Trophoblast cell (in vitro differentiated cells and primary cell): Measurements from ENCODE around the gene CTSC.

Source experiments
- DNase-seq, 2 donors: peaks; one replicate each; pipeline ENCODE4 v3.0.0-alpha.2; 2016
- H2AFZ ChIP-seq: 2 replicates; pipeline ENCODE4 v1.6.1; 2013; ENCODE audit warnings: low read length, moderate library complexity, mild to moderate bottlenecking; ENCODE audit not compliant: insufficient read depth, poor library complexity
- H2AK5ac ChIP-seq: 2 replicates; pipeline ENCODE4 v1.6.1; 2013; ENCODE audit warnings: mild to moderate bottlenecking, low read length
- H2BK120ac ChIP-seq: 2 replicates; pipeline ENCODE4 v1.6.1; 2013; ENCODE audit warnings: low read length, mild to moderate bottlenecking, moderate library complexity; ENCODE audit not compliant: insufficient read depth, poor library complexity
- H2BK12ac ChIP-seq: 2 replicates; pipeline ENCODE4 v1.6.1; 2013; ENCODE audit warnings: mild to moderate bottlenecking, low read length, moderate library complexity
- H2BK5ac ChIP-seq: 2 replicates; pipeline ENCODE4 v1.6.1; 2013; ENCODE audit warnings: low read length, low read depth, moderate library complexity, mild to moderate bottlenecking; ENCODE audit not compliant: poor library complexity
- H3K14ac ChIP-seq: 2 replicates; pipeline ENCODE4 v1.6.1; 2013; ENCODE audit warnings: mild to moderate bottlenecking, low read length
- H3K18ac ChIP-seq: 2 replicates; pipeline ENCODE4 v1.6.1; 2013; ENCODE audit warnings: mild to moderate bottlenecking, low read length
- H3K23ac ChIP-seq: 2 replicates; pipeline ENCODE4 v1.6.1; 2013; ENCODE audit warnings: low read length
- H3K27ac ChIP-seq: 2 replicates; pipeline ENCODE4 v1.5.1; 2013; ENCODE audit warnings: low read depth, mild to moderate bottlenecking, inconsistent platforms, low read length, moderate library complexity
- H3K27me3 ChIP-seq: 2 replicates; pipeline ENCODE4 v1.6.1; 2013; ENCODE audit warnings: inconsistent platforms, mild to moderate bottlenecking, low read length, moderate library complexity; ENCODE audit not compliant: insufficient read depth
- H3K36me3 ChIP-seq, 2 experiments: 1 replicate in 1 of 2; 2 replicates in 1 of 2; pipeline ENCODE4 v1.6.1; 2013; ENCODE audit warnings: low read length in 2 of 2, mild to moderate bottlenecking in 2 of 2, moderate library complexity in 1 of 2; ENCODE audit not compliant: insufficient read depth in 2 of 2, control insufficient read depth in 1 of 2
- H3K4ac ChIP-seq: 2 replicates; pipeline ENCODE4 v1.6.1; 2013; ENCODE audit warnings: low read depth, mild to moderate bottlenecking, low read length, moderate library complexity
- H3K4me1 ChIP-seq, 2 experiments: 1 replicate in 1 of 2; 2 replicates in 1 of 2; pipeline ENCODE4 v1.6.1; 2013; ENCODE audit warnings: low read length in 2 of 2, mild to moderate bottlenecking in 2 of 2, moderate library complexity in 1 of 2; ENCODE audit not compliant: insufficient read depth in 2 of 2, control insufficient read depth in 1 of 2
- H3K4me2 ChIP-seq: 2 replicates; pipeline ENCODE4 v1.6.1; 2013; ENCODE audit warnings: inconsistent platforms, mild to moderate bottlenecking, low read length, moderate library complexity
- H3K4me3 ChIP-seq: 2 replicates; pipeline ENCODE4 v1.5.1; 2013; ENCODE audit warnings: mild to moderate bottlenecking, low read depth, low read length, inconsistent platforms
- H3K79me1 ChIP-seq: one replicate; pipeline ENCODE4 v1.6.1; 2013; ENCODE audit warnings: low read length
- H3K79me2 ChIP-seq: 2 replicates; pipeline ENCODE4 v1.6.1; 2013; ENCODE audit warnings: low read length, mild to moderate bottlenecking; ENCODE audit not compliant: control insufficient read depth, insufficient read depth, poor library complexity
- H3K9ac ChIP-seq: 2 replicates; pipeline ENCODE4 v1.6.1; 2013; ENCODE audit warnings: mild to moderate bottlenecking, low read length
- H3K9me3 ChIP-seq: 2 replicates; pipeline ENCODE4 v1.6.1; 2013; ENCODE audit warnings: low read depth, mild to moderate bottlenecking, control low read depth, inconsistent platforms, low read length; ENCODE audit not compliant: insufficient read depth
- H4K12ac ChIP-seq: 2 replicates; pipeline ENCODE4 v1.6.1; 2013; ENCODE audit warnings: low read depth, mild to moderate bottlenecking, low read length, moderate library complexity
- H4K8ac ChIP-seq: 2 replicates; pipeline ENCODE4 v1.6.1; 2013; ENCODE audit warnings: low read depth, mild to moderate bottlenecking, low read length, moderate library complexity
- H4K91ac ChIP-seq: one replicate; pipeline ENCODE4 v1.6.1; 2013; ENCODE audit warnings: low read depth, mild to moderate bottlenecking, low read length, moderate library complexity
- WGBS: extraction: QIAGEN DNeasy Blood & Tissue Kit; methylation state at CpG from one replicate; pipeline ENCODE4 v1.1.7; 2013; ENCODE audit warnings: missing lambda C conversion rate; ENCODE audit not compliant: insufficient read length, insufficient coverage; ENCODE audit errors: extremely low coverage; 5-methylcytosine and 5-hydroxymethylcytosine counted together

Gene CTSC

GRCh38 chr11:88379130-88379529, 41.6 kb upstream of the CTSC start:
- 100% methylated on average over 2 of the region's 3 CpGs for WGBS

GRCh38 chr11:88378422-88379066, 41.0 kb upstream of the CTSC start:
- H3K9me3 ChIP-seq, result no peaks in the 10 kb centered on the region
- H3K79me2 ChIP-seq, result no peaks in the 10 kb centered on the region
- H3K18ac ChIP-seq, result no peak overlapping the region
- no peak overlapping the region for H2AFZ ChIP-seq
- no peak overlapping the region for H2BK5ac ChIP-seq
- H2AK5ac ChIP-seq, result no peak overlapping the region
- H3K79me1 ChIP-seq, result no peaks in the 10 kb centered on the region
- no peak overlapping the region for H4K12ac ChIP-seq
- H3K4ac ChIP-seq, result no peak overlapping the region
- no peak overlapping the region for H3K23ac ChIP-seq
- H3K4me2 ChIP-seq, result no peak overlapping the region
- no CpG with 5 or more reads among the region's 4 CpGs for WGBS
- no peaks in the 10 kb centered on the region for H3K27me3 ChIP-seq
- DNase-seq, result no peak
- H3K4me3 ChIP-seq, result no peak overlapping the region
- no peak overlapping the region for H4K91ac ChIP-seq
- peak overlapping the region; percentile 64 for H3K9ac ChIP-seq
- no peak overlapping the region for H2BK12ac ChIP-seq
- no peak overlapping the region for H3K27ac ChIP-seq
- H3K4me1 ChIP-seq, result no peaks in the 10 kb centered on the region
- H4K8ac ChIP-seq, result no peak overlapping the region
- H2BK120ac ChIP-seq, result no peak overlapping the region
- no peak overlapping the region for H3K14ac ChIP-seq
- H3K36me3 ChIP-seq, result no peaks in the 10 kb centered on the region

More at GRCh38 chr11:88379130-88379529, 41.6 kb upstream of the CTSC start:
- Histone ChIP-seq H3K9ac (no peak overlapping the region), H3K36me3 (no peaks in the 10 kb centered on the region), H3K79me1 (no peaks in the 10 kb centered on the region), H3K4me1 (no peaks in the 10 kb centered on the region), H2BK120ac (no peak overlapping the region), H3K27me3 (no peaks in the 10 kb centered on the region), H4K91ac (no peak overlapping the region), H3K4ac (no peak overlapping the region), H4K12ac (no peak overlapping the region), H3K14ac (no peak overlapping the region), H3K4me3 (no peak overlapping the region), H3K79me2 (no peaks in the 10 kb centered on the region), H3K23ac (no peak overlapping the region), H3K27ac (no peak overlapping the region), H3K4me2 (no peak overlapping the region), H2BK5ac (no peak overlapping the region), H3K18ac (no peak overlapping the region), H2AFZ (no peak overlapping the region), H2BK12ac (no peak overlapping the region), H2AK5ac (no peak overlapping the region), H4K8ac (no peak overlapping the region), H3K9me3 (no peaks in the 10 kb centered on the region)
- no peak for DNase-seq

GRCh38 chr11:88377646-88378045, 40.1 kb upstream of the CTSC start:
- H3K23ac ChIP-seq, result no peak overlapping the region
- no peak overlapping the region for H3K27ac ChIP-seq
- H3K4ac ChIP-seq, result no peak overlapping the region
- H3K9me3 ChIP-seq, result no peaks in the 10 kb centered on the region
- H3K14ac ChIP-seq, result no peak overlapping the region
- no peak overlapping the region for H4K91ac ChIP-seq
- no peak overlapping the region for H2BK5ac ChIP-seq
- no peaks in the 10 kb centered on the region for H3K36me3 ChIP-seq
- H2AFZ ChIP-seq, result no peak overlapping the region
- no peak overlapping the region for H4K8ac ChIP-seq
- no peak overlapping the region for H2BK12ac ChIP-seq
- H4K12ac ChIP-seq, result no peak overlapping the region
- no peaks in the 10 kb centered on the region for H3K79me1 ChIP-seq
- H3K4me1 ChIP-seq, result no peaks in the 10 kb centered on the region
- no peak overlapping the region for H3K4me2 ChIP-seq
- no peaks in the 10 kb centered on the region for H3K79me2 ChIP-seq
- H3K27me3 ChIP-seq, result no peaks in the 10 kb centered on the region
- H2BK120ac ChIP-seq, result no peak overlapping the region
- no peak overlapping the region for H3K9ac ChIP-seq
- no peak overlapping the region for H2AK5ac ChIP-seq
- DNase-seq, result no peak
- H3K18ac ChIP-seq, result no peak overlapping the region
- H3K4me3 ChIP-seq, result no peak overlapping the region

GRCh38 chr11:88377144-88377543, 39.6 kb upstream of the CTSC start:
- no peak overlapping the region for H4K12ac ChIP-seq
- no peak overlapping the region for H2BK5ac ChIP-seq
- H3K4me1 ChIP-seq, result no peaks in the 10 kb centered on the region
- H3K4me2 ChIP-seq, result no peak overlapping the region
- H3K23ac ChIP-seq, result no peak overlapping the region
- no peak overlapping the region for H3K9ac ChIP-seq
- no peaks in the 10 kb centered on the region for H3K79me2 ChIP-seq
- H2BK12ac ChIP-seq, result no peak overlapping the region
- H3K18ac ChIP-seq, result no peak overlapping the region
- no peak overlapping the region for H2BK120ac ChIP-seq
- WGBS, result no CpG with 5 or more reads among the region's 2 CpGs
- no peak overlapping the region for H3K4ac ChIP-seq
- H3K27ac ChIP-seq, result no peak overlapping the region
- no peaks in the 10 kb centered on the region for H3K27me3 ChIP-seq
- H3K9me3 ChIP-seq, result no peaks in the 10 kb centered on the region
- H3K36me3 ChIP-seq, result no peaks in the 10 kb centered on the region
- H3K79me1 ChIP-seq, result no peaks in the 10 kb centered on the region
- no peak overlapping the region for H3K4me3 ChIP-seq
- H2AK5ac ChIP-seq, result no peak overlapping the region
- no peak overlapping the region for H4K8ac ChIP-seq
- H3K14ac ChIP-seq, result no peak overlapping the region
- no peak overlapping the region for H4K91ac ChIP-seq
- no peak for DNase-seq
- H2AFZ ChIP-seq, result no peak overlapping the region
